Measurements from ENCODE around the gene CCDC88B.
"Not testable (repeated sequence)": the region's sequence is repeated elsewhere in the genome, so short reads cannot be mapped to it uniquely, and the experiment has no call there.

CCDC88B gene

DNA sequence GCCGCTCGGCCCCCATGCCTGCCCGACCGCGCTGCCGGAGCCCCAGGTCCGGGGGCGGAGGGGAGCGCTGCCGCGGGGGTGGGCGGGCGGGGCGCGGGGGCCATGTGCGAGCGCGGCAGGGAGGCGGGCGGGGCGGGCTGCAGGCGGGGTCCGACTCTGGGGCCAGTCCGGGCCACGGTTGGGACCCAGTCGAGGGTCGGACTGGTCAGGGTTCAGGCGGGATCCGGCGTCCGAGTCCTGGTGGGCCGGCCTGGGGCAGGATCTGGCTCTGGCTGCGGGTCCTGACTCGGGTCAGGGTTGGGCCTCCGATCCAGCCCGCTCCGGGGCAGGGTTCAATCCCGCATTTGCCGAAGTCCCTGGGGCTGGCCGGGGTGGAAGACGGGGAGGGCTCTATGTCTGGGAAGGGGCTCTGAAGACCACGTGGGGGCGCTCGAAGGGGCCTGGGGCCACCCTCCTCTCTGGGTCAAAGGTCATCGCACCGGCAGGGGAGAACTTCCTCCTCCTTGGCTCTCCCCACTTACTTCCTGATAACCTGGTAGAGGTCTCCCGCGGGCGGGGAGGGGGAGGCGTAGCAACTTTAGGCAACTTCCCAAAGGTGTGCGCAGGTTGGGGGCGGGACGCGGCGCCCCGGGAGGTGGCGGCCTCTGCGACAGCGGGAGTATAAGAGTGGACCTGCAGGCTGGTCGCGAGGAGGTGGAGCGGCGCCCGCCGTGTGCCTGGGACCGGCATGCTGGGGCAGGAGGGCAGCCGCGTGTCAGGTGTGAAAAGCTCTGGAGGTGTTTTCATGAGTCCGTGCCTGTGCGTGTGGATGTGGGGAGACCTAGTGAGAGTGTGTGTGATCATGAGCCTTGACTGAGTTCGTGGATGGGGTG lies 34.1 kb upstream of the CCDC88B start:
- DNase-seq = peak; percentile 78

DNA sequence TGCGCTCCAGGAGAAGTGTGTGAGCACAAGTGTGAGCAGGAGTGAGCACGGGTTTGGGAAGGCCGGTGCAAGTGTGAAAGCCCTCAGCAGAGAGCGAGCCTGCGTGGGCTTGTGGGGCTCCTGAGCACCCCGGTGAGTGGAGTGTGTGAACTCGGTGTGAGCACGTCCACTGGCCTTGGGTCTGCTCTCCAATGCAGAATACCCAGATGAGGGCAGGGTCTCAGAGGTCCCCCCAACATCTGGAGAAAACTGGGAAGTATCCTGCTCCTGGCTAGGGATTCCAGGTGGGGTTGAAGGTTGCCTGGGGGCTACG lies 33.5 kb upstream of the CCDC88B start:
- no peak for DNase-seq

DNA sequence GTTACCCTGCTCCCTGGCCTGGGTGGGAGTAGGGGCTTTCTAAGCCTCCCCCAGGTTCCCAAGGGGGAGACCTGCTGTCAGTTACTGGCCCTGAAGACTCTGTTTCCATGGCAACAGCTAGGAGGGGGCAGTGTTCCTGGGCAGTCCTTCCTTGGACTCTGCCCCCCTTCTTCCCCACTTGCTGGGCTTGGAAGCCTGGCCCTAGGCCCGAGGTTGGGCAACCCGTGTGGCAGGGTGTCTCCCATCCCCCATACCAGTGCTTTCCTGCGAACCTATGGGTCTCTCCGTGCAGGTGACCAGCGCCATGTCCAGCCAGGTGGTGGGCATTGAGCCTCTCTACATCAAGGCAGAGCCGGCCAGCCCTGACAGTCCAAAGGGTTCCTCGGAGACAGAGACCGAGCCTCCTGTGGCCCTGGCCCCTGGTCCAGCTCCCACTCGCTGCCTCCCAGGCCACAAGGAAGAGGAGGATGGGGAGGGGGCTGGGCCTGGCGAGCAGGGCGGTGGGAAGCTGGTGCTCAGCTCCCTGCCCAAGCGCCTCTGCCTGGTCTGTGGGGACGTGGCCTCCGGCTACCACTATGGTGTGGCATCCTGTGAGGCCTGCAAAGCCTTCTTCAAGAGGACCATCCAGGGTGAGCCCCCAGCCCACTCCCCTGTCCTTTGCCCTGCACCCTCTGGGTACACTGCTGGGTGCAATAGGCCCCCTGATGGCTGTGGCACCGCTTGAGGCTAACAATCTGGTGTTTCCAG lies 33.0 kb upstream of the CCDC88B start:
- no peak for DNase-seq

DNA sequence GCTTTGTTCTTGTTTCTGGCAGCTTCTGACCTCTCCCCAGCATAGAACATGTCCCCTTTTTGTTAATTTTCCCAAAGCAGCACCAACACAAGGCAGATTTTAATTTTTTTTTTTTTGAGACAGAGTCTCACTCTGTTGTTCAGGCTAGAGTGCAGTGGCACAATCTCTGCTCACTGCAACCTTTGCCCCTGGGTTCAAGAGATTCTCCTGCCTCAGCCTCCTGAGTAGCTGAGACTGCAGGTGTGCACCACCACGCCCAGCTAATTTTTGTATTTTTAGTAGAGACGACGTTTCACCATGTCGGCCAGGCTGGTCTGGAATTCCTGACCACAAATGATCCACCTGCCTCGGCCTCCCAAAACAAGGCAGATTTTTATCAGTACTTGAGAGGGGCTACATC lies 32.2 kb upstream of the CCDC88B start:
- DNase-seq = not testable (repeated sequence)

DNA sequence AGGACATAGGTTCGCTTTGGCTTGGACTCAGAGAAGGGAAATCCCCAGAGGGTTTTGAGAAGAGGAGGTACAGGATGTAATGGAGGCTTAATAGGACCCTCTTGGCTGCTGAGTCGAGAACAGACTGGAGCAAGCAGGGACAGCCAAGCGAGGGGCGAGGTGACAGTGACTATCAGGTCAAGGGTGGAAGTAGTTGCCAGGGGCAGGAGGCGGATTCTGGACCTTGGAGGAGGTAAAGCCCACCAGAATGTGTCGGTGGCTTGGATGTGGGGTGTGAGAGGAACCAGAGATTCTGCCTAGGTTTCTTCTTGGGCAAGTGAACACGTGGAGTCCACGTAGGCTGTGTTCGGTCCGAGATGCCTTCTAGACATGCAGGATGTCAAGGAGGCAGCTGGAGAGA lies 27.1 kb upstream of the CCDC88B start:
- DNase-seq = no peak

DNA sequence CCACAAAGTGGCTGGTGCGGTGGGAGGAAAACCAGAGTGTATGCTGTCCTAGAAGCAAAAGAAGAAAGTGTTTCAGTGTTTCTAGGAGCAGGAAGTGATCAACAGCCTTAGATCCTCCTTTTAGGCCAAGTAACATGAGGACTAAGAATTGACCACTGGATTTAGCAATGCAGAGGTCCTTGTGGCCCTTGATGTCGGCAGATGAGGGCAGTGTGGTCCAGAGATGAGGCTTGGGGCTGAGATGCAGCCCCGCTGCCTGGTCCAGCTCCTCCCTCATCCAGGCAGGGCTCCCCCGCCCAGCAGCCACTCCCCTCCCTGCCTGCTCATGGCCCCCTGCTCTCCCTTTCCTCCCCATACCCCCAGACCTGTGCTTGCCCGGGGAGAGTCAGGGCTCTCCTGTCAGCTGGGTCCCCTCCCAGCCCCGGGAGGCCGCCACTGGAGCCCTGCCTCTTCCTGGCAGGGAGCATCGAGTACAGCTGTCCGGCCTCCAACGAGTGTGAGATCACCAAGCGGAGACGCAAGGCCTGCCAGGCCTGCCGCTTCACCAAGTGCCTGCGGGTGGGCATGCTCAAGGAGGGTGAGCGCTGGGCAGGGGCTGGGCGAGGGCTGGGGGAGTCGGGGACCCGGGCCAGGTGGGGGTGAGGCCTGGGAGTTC lies 26.4 kb upstream of the CCDC88B start:
- DNase-seq = no peak

DNA sequence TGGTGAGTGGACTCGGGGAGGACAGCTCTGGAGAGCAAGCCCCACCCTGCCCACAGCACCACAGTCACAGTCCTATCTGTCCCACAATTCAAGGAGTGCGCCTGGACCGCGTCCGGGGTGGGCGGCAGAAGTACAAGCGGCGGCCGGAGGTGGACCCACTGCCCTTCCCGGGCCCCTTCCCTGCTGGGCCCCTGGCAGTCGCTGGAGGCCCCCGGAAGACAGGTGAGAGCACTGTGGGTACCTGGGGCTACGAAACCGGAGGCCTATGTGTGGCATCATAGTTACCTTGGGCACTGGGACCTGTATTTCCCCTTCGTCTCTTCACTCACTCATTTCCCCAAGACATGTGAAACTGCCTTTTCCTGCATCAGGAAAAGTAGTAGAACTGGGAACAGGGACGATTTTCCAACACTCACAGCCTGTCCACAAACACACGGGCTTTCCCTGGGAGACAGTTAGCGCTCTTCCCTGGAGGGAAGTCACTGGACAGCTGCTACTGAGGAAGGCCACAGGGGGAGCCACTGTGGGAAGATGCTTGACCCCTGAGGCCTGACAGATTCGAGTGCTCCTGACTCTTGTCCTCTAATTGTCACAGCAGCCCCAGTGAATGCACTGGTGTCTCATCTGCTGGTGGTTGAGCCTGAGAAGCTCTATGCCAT lies 25.7 kb upstream of the CCDC88B start:
- DNase-seq = no peak

DNA sequence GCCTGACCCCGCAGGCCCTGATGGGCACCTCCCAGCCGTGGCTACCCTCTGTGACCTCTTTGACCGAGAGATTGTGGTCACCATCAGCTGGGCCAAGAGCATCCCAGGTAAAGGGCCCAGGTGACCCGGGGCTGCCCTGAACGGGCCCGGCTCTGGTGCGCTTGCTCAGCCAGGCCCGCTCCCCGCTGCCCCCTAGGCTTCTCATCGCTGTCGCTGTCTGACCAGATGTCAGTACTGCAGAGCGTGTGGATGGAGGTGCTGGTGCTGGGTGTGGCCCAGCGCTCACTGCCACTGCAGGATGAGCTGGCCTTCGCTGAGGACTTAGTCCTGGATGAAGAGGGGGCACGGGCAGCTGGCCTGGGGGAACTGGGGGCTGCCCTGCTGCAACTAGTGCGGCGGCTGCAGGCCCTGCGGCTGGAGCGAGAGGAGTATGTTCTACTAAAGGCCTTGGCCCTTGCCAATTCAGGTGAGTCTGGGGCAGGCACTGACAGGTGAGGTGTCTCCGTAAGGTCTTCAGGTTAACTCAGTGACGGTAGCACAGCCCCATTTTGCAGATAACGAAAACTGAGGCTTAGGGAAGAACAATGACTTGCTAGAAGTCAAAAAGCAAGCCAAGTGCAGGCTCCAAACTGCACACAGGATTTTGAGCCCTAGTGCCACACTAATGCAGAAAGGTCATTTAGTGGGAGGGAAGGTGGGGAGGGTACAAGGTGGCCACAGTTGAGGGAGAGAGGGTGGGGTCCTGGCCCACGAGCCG lies 25.0 kb upstream of the CCDC88B start:
- DNase-seq = no peak

DNA sequence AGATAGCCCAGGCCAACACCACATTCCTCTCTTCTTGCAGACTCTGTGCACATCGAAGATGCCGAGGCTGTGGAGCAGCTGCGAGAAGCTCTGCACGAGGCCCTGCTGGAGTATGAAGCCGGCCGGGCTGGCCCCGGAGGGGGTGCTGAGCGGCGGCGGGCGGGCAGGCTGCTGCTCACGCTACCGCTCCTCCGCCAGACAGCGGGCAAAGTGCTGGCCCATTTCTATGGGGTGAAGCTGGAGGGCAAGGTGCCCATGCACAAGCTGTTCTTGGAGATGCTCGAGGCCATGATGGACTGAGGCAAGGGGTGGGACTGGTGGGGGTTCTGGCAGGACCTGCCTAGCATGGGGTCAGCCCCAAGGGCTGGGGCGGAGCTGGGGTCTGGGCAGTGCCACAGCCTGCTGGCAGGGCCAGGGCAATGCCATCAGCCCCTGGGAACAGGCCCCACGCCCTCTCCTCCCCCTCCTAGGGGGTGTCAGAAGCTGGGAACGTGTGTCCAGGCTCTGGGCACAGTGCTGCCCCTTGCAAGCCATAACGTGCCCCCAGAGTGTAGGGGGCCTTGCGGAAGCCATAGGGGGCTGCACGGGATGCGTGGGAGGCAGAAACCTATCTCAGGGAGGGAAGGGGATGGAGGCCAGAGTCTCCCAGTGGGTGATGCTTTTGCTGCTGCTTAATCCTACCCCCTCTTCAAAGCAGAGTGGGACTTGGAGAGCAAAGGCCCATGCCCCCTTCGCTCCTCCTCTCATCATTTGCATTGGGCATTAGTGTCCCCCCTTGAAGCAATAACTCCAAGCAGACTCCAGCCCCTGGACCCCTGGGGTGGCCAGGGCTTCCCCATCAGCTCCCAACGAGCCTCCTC lies 24.1 kb upstream of the CCDC88B start:
- not testable (repeated sequence) for DNase-seq

DNA sequence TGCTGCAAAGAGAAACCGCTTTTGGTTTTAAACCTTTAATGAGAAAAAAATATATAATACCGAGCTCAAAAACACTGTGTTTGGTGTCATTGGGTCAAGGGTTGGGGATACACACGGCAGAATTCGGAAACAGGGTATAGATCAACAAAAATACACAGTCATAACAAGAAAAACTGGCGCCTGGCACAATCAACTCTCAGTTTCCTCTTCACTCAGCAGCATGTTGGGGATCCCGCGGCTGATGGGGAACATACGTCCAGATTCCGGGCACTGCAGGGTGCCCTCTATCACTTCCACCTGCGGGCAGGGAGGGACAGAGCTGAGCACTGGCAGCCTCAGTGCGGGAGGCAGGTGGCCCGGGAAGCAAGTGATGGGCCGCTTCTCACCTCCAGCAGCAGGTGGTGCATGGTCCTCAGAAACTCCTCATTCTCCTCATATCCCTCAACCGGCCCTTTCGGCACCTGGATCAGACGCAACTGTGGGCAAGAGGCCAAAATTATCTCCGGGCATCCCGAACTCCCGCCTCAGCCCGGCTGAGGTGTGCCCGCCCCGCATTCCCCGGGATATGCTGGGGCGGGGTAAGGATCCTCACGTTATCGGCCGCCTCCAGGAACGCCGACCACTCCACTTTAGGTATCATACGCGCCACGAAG lies 23.2 kb upstream of the CCDC88B start:
- peak; percentile 46 for DNase-seq

DNA sequence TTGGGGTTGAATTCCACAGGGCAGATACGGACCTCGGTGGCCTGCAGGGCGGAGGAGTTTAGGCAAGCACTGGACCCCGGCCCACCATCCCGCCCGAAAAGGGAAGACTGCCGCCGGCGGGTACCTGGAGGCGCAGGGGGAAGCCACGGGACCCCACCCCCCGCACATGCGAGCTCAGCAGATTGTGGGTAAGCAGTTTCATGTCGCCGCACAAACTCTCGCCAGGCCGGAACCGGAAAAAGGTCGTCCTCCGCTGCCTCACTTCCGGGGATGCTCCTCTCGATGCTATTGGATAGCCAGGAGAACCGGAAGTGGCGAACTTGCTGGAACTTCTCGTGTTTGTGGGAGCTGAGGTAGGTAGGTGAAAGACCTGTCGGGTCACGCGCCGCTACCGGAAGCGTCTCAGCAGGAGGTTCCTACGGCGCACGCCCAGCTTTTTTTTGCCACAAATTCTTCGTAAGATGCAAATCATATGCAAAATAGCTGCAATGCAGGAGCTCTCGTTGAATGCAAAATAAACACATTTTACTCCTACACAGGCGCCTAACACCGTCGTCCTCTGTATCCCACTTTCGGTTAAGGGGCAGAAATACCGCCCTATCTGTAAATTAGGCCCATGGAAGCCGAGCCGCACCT lies 22.6 kb upstream of the CCDC88B start, which contains the start of gene TRMT112:
Gene TRMT112, minus strand, starts transcription at position 235 of the 636 bp plus-strand sequence. Its CDS starts 33 bp downstream, at position 202.
- DNase-seq = peak; percentile 97

DNA sequence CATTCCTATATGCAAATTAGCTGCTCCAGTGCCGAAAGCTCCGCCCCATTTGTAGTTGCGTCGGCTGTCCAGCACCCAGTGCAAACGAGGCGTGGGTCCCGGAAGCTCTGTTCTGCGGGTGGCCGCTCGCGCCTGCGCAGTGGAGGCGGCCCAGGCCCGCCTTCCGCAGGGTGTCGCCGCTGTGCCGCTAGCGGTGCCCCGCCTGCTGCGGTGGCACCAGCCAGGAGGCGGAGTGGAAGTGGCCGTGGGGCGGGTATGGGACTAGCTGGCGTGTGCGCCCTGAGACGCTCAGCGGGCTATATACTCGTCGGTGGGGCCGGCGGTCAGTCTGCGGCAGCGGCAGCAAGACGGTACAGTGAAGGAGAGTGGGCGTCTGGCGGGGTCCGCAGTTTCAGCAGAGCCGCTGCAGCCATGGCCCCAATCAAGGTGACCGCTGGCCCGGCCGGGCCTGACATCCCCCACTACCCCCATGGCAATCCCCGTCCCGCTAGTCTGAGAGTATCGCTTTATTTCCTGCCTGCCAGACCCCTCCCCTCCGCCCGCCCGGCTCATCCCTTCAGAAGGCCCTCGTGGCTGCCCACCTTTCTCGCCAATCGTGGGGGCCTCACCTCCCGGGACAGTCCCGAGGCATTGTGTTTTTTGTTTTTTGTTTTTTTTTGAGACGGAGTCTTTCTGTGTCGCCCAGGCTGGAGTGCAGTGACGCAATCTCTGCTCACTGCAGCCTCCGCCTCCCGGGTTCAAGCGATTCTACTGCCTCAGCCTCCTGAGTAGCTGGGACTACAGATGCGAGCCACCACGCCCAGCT lies 21.8 kb upstream of the CCDC88B start, which contains the start of gene PRDX5:
Gene PRDX5, plus strand, starts transcription at position 161 of the 805 bp plus-strand sequence. Its CDS starts 95 bp downstream, at position 256.
- DNase-seq = peak; percentile 97

DNA sequence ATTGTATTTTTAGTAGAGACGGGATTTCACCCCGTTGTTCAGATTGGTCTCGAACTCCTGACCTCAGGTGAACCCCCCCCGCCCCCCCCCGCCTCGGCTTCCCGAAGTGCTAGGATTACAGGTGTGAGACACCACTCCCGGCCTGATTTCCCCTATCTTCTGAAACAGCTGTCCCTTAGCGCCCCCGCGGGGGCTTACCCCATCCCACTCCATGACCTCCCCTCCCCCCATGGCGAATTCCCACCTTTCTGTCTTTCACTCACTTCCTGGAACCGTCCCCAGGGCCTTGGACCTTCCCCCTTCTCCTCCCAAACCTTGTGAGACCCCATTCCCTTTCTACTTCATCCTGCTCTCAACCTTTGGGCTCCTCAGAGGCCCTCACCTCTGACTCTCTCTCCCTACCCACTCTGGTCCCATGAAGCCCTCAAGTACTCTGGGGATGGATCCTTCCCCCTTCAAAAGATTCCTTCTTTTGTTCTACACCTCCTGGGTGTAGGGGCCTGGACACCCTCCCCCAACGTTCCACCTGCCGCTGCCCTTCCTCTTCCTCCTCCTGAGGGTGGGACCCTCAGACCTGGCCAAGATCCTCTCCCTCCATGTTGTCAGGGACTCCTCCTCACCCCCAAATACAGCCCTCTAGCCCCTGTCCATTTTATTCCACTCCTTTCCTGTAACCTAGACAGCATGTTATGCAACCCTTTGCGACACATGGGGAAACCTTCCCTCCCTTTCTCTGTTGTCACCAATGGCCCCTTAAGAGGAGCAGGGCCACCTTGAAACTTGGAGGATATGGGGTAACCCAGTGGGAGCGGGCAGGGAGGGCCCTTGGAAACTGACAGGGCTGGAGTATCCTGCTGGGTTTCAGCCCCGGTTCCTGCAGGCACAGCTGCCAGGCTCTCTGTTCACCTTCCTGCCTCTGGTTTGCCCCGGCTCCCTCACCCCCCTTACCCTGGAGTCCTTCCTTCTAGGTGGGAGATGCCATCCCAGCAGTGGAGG lies 20.9 kb upstream of the CCDC88B start:
- no peak for DNase-seq

DNA sequence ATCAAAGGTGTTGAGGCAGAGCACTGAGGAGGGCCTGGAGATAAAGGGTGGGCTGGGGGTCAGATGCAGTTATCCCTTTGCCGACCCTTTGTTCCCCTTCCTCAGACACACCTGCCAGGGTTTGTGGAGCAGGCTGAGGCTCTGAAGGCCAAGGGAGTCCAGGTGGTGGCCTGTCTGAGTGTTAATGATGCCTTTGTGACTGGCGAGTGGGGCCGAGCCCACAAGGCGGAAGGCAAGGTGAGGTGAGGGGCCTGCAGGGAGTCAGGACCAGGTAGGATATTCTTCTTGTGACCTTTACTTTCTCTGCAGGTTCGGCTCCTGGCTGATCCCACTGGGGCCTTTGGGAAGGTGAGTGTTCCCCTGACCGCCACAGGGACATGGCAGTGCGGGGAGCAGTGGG lies 19.4 kb upstream of the CCDC88B start:
- no peak for DNase-seq

DNA sequence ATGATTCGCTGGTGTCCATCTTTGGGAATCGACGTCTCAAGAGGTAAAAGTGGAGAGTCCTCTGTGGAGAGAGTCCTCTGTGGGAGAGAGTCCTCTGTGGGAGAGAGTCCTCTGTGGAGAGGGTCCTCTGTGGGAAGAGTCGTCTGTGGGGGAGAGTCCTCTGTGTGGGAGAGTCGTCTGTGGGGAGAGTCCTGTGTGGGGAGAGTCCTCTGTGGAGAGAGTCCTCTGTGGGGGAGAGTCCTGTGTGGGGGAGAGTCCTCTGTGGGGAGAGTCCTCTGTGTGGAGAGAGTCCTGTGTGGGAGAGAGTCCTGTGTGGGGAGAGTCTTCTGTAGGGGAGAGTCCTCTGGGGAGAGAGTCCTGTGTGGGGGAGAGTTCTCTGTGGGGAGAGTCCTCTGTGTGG lies 19.0 kb upstream of the CCDC88B start:
- no peak for DNase-seq

DNA sequence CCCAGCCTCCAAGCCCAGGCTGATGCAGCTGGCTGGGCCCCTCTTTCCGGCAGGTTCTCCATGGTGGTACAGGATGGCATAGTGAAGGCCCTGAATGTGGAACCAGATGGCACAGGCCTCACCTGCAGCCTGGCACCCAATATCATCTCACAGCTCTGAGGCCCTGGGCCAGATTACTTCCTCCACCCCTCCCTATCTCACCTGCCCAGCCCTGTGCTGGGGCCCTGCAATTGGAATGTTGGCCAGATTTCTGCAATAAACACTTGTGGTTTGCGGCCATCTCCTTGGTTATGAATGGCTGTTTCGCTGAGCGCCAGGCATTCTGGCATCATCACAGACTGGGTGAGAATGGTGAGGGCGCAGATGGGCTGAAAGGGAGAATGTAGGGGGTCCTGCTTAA lies 18.5 kb upstream of the CCDC88B start:
- DNase-seq = no peak

DNA sequence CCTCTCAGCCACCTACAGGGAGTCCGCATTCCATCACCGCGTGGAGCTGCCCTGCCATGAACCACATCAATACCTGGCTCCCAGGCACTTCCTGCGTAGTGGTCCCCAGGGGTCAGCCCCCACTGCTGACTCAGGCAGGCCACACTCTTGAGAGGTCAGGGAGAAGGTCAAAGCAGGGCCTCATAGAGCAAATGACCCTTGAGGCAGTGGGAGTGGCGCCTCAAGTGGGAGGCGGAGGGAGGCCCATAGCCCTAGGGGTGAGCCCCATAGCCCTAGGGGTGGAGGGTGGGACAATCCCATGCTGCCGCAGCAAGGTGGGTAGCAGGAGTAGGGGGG lies 17.1 kb upstream of the CCDC88B start:
- no peak for DNase-seq

DNA sequence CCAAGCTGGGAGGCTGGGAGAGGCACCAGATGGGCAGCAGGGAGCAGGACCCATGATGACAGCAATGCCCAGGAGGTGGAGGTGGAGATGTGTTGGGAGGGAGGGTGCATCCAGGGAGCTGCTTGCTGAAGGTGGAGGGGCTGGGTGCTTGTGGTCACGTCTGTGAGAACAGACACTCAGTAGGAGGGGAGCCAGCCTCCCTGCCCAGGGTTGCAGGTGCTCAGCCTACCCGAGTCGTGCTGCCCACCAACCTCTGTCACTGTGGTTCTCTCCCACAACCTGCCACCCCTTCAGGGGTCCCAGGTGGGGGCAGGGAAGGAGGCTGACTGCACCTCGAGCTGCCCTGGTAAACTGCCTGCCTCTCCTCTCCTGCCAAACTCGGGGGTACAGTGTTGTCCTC lies 16.6 kb upstream of the CCDC88B start:
- DNase-seq = no peak

Measured in NK-92 treated with Interleukin-12 subunit alpha and Interleukin-12 subunit beta, amount 100 ng/mL, for 24 hours (cell line).